BE2C (cell line): ENCODE results near the gene MUCL1.

Source experiments
- DNase-seq: peaks from one replicate; pipeline ENCODE4 v3.0.0-alpha.2; 2020
- H3K27me3 ChIP-seq: fragments of 250-450 bp; sonication (Bioruptor Pico); 2 replicates; pipeline ENCODE4 v1.5.1; 2020; ENCODE audit warnings: mild to moderate bottlenecking
- H3K36me3 ChIP-seq: fragments of 250-450 bp; sonication (Bioruptor Pico); 2 replicates; pipeline ENCODE4 v1.5.1; 2020; ENCODE audit warnings: mild to moderate bottlenecking
- H3K4me1 ChIP-seq: fragments of 250-450 bp; sonication (Bioruptor Pico); 2 replicates; pipeline ENCODE4 v1.5.1; 2020
- H3K4me3 ChIP-seq: 2 replicates; pipeline ENCODE4 v1.5.1; 2011; ENCODE audit warnings: low read depth, low read length
- H3K9me3 ChIP-seq: fragments of 250-450 bp; sonication (Bioruptor Pico); 2 replicates; pipeline ENCODE4 v1.5.1; 2020
- CTCF ChIP-seq: IDR thresholded peaks from 2 replicates; pipeline ENCODE4 v1.5.1; 2012; ENCODE audit warnings: mild to moderate bottlenecking, low read depth, low read length

Gene MUCL1

GRCh38 chr12:54840244-54840865 is 14.0 kb upstream of the MUCL1 start:
- no peak for TF ChIP-seq CTCF
- Histone ChIP-seq H3K4me3 (no peak overlapping the region), H3K9me3 (no peaks in the 10 kb centered on the region), H3K4me1 (no peaks in the 10 kb centered on the region), H3K27me3 (no peaks in the 10 kb centered on the region), H3K36me3 (no peaks in the 10 kb centered on the region)
- DNase-seq = no peak

- Histone ChIP-seq H3K27me3 (no peaks in the 10 kb centered on the region; the same call in 1 of the 2 replicates), H3K36me3 (no peaks in the 10 kb centered on the region), H3K9me3 (no peaks in the 10 kb centered on the region), H3K4me3 (no peak overlapping the region), H3K4me1 (no peaks in the 10 kb centered on the region)
- no peak for TF ChIP-seq CTCF
- no peak for DNase-seq
Observed at GRCh38 chr12:54857406-54857805, 3.1 kb downstream of the MUCL1 start.

- no peak for DNase-seq
- Histone ChIP-seq H3K27me3 (no peaks in the 10 kb centered on the region; the same call in 1 of the 2 replicates), H3K4me3 (no peak overlapping the region), H3K36me3 (no peaks in the 10 kb centered on the region), H3K4me1 (no peaks in the 10 kb centered on the region), H3K9me3 (no peaks in the 10 kb centered on the region)
- no peak for TF ChIP-seq CTCF
Observed at GRCh38 chr12:54858562-54858961, 4.2 kb downstream of the MUCL1 start.

GRCh38 chr12:54859502-54859901 is 5.2 kb downstream of the MUCL1 start:
- no peaks in the 10 kb centered on the region for H3K4me1 ChIP-seq
- H3K4me3 ChIP-seq = no peak overlapping the region
- DNase-seq = no peak
- TF ChIP-seq CTCF = no peak
- H3K9me3 ChIP-seq = no peaks in the 10 kb centered on the region
- H3K27me3 ChIP-seq = no peaks in the 10 kb centered on the region; the same call in 1 of the 2 replicates
- no peaks in the 10 kb centered on the region for H3K36me3 ChIP-seq

DNA sequence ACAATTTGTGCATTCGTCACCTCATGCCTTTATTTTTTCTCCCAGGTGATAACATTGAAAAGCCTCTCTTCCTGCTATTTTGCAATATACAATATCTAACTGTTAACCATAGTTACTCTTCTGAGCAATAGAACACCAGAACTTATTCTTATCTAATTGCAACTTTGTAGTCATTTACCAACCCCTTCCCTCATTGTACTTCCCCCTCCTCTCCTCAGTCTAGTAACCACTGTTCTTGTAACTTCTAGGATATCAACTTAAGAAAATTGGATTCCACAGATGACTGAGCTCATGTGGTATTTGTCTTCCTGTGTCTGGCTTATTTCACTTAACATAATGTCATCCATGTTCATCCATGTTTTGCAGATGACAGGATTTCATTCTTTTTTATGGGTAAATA is 7.6 kb downstream of the MUCL1 start:
- Histone ChIP-seq H3K36me3 (no peaks in the 10 kb centered on the region), H3K4me3 (no peak overlapping the region), H3K4me1 (no peaks in the 10 kb centered on the region), H3K9me3 (no peaks in the 10 kb centered on the region), H3K27me3 (no peaks in the 10 kb centered on the region; the same call in 1 of the 2 replicates)
- no peak for TF ChIP-seq CTCF
- DNase-seq = no peak

- H3K27me3 ChIP-seq = no peaks in the 10 kb centered on the region
- no peak for TF ChIP-seq CTCF
Observed at GRCh38 chr12:54863948-54864618, 9.8 kb downstream of the MUCL1 start.

More at GRCh38 chr12:54863948-54864618, 9.8 kb downstream of the MUCL1 start:
- no peak for DNase-seq
- Histone ChIP-seq H3K36me3 (no peaks in the 10 kb centered on the region), H3K4me1 (no peaks in the 10 kb centered on the region), H3K4me3 (no peak overlapping the region), H3K9me3 (no peaks in the 10 kb centered on the region)
